HuH-7 (cell line): ENCODE results near the gene WDFY1.

Experiments used
- DNase-seq: peaks from one replicate; pipeline ENCODE4 v3.0.0; 2011; ENCODE audit warnings: low spot score

WDFY1 gene

GRCh38 chr2:223930103-223930976, 14.8 kb downstream of the WDFY1 start:
- DNase-seq, result peak; percentile 67

- DNase-seq, result no peak
Observed at GRCh38 chr2:223929571-223930102, 15.5 kb downstream of the WDFY1 start.

- no peak for DNase-seq
Observed at GRCh38 chr2:223928113-223929006, 16.8 kb downstream of the WDFY1 start.

GRCh38 chr2:223925106-223925505, 20.0 kb downstream of the WDFY1 start:
- no peak for DNase-seq

DNA sequence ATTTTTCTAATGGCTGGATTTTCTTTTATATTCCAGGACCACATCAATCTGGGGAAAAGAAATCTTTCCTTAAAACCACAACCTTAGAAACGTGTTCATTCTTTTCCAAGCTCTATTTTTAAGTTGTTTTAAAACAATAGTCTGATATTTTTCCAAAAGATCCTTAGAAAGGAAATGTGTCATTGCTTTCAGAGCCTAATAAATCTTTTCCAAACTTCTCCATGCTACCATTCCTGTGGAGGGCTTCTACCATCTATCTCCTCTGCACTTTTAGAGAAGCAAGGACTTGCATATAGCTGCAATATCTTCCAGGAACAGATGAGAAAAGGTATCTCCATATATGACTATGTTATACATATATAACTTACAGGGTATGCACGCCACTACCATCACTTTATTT, 21.2 kb downstream of the WDFY1 start:
- no peak for DNase-seq

DNA sequence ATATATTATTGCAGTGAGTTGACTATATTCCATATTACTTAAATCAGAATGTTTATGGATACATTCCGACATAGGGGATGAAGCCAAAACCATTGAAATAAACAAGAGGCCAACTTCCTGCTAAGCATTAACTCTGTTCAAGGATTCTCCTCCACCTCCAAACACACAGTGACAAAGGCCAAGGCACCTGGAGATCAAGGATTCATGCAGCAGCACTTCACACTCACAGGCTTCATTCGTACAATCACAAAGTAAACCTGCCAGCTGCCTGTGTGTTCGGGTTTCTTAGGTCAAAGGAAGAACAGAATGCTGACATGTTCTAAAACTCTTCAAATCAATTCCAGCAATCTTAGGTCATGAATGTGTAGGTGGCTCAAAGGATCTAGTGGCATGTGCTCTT, 22.8 kb downstream of the WDFY1 start:
- no peak for DNase-seq

- DNase-seq, result no peak
Observed at GRCh38 chr2:223921204-223921603, 23.9 kb downstream of the WDFY1 start.

DNA sequence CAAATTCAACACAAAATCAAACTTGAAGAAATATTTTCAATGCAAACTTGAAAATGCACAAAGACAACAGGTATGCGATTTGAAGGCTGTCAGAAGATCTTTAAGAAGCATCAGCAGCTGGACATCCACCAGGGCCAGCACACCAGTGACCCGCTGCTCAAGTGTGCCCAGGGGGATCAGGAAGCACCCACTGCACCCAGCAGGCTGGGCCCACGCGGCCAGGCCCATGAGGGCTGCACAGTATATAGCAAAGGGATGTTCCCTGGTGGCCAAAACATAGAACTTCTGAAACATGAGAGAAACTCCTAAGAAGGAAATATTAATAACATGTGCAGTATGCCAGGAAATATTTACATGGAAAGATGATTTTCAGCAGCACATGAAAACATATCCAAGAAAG, 25.0 kb downstream of the WDFY1 start:
- DNase-seq, result no peak

GRCh38 chr2:223918671-223919134, 26.4 kb downstream of the WDFY1 start:
- no peak for DNase-seq

DNA sequence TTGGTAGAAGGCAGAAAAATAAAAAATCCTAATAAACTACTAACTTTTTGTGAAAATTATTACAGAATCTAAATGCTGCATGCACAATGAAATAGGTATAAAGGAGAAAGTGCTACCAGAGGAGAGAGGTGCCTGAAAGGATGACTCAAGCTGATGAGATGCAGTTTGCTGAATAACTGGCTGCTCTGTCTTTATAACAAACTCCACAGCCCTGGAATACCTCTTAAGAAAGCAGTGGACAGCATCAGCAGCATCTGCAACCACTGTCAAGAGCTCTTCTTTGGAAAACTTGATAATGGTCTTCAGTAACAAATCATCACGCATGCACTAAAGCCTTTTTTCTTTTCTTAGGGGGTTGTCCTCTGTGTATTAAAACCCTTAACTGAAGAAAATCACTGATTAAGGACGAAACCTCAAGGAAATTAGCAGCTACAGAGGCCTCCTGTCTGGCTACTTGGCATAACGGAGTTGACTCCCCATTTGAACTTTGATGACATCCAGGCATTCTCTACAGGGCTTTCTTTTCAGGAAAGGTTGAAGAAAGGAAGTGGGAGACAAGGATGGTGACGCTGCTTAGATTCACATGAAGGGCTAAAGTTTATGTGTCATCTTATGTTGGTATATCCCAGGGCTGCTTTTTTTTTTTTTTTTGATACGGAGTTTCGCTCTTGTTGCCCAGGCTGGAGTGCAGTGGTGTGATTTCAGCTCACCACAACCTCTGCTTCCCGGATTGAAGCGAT, 28.8 kb downstream of the WDFY1 start:
- DNase-seq, result no peak

GRCh38 chr2:223915071-223915470, 30.1 kb downstream of the WDFY1 start:
- no peak for DNase-seq

DNA sequence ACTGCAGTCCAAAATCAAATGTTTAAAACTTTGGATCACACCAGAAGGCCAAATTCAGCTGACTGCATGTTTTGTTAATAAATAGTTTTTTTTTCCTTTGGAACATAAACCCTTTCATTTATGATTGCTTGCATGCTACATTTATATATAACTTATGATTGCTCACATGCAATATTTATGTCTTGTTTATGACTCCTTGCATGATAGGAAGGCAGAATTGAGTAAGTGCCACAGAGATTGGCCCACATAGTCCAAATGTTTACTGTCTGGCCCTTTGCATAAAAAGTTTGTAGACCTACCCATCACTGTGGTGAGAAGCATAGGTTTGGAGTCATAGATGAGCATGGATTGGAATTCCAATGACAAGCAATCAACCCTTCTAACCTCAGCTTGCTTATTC, 30.8 kb downstream of the WDFY1 start:
- no peak for DNase-seq

DNA sequence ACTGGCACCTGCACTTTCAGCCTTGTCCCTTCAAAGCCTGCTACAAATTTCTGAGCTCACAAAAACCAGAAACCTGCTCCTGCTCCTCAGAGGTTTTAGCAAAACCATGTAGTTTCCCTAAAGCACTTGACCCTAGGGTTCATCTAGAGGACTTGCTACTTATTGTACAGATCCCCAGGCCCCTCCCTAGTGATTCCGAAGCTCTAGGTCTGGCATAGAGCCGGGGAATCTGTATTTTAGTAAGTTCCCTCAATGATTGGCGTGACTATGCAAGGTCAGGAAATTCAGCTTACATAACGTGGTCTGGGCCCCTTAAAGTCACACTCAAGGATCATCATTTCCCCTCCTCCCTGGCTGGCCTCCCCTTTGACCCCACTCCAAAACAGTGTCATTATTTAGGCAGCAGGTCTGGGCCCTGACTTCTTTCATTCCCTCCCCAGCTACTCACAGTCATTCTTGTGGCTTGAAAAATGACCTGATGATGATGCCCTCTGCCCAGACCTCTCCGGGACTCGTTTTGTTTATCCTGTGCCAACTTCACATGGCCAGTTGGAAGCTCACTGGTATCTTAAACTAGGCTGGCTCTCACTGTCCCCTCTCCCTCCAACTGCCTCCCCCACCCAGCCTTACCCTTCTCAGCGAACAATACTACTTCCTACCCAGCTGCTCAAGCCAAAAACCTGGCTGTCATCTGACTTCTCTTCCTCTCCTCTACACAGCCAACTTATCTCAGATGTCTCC, 36.0 kb downstream of the WDFY1 start:
- DNase-seq, result no peak

GRCh38 chr2:223908304-223908998, 36.7 kb downstream of the WDFY1 start:
- peak; percentile 53 for DNase-seq

DNA sequence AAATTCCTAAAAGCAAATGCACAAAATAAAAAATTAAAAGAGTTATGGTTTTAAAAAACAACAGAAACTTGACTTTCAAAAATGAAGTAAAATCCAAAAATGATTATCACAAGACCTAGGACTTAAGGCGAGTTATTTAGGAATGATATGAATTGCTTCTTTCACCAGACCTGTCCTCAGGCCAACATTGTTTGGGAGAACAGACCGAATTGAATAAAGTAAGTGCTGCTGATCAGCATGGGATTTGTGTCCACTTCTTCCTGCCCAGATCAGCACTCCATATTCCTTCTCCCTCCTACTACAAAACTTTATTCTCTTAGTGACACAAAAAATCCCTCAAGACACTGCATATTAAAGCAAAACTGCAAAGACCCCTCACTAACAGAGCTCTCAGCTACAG, 39.1 kb downstream of the WDFY1 start:
- DNase-seq, result no peak

DNA sequence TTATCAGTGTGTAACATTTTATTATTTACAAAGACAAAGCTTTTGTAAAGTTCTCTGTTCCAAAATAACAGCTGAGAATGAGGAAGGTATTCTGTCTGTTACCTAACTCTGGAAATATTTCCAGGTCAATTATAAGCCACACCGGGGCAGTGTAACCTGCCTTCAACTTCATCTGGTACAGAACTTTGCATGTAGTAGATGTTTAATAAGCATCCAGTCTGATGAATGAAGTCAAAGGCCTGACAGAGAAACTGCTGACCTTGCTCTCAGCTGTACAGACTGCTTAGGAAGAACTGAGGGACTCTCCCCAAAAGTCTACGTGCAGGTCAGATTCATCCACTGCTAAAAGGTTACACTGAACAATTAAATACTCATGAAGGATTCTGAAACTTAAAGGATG, 43.3 kb downstream of the WDFY1 start:
- no peak for DNase-seq

- DNase-seq, result no peak
Observed at GRCh38 chr2:223901311-223901710, 43.8 kb downstream of the WDFY1 start.

GRCh38 chr2:223900531-223900930, 44.6 kb downstream of the WDFY1 start:
- DNase-seq, result no peak

DNA sequence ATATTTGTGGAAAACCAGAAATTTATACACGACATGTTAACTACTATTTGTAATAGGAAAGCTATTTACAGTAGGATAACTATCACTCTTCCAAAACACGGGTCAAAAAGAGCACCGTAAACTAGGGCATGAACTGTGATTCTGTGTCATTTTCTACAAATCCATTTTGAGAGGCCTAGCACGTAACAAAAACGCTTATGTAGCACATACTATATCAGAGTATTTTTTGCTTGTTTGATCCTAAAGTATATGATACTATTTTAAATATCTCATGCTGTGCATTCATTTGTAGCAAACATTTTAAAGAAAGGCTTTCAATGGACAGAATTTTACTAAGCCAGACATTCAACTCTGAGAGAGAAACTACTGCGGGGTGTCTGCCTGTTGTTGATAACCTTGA, 45.1 kb downstream of the WDFY1 start:
- DNase-seq, result no peak

GRCh38 chr2:223897669-223898330, 47.3 kb downstream of the WDFY1 start:
- DNase-seq, result no peak
